HepG2 (cell line): Measurements from ENCODE around the gene SPCS1. TPM values are rescaled to one million over a fixed set of nuclear protein-coding genes. Genes with fewer than 3 reads are reported as not detected.

Experiments
- ATF1 ChIP-seq: IDR thresholded peaks from 2 replicates; pipeline ENCODE4 v1.6.1; 2016; ENCODE audit warnings: mild to moderate bottlenecking, control low read depth
- DPF2 ChIP-seq: sonication (generic); formaldehyde crosslinking; IDR thresholded peaks from 2 replicates; pipeline ENCODE4 v1.4.0; 2020; ENCODE audit warnings: mild to moderate bottlenecking, low read depth, missing genetic modification reagents, borderline replicate concordance
- GABPB1 ChIP-seq: IDR thresholded peaks from 2 replicates; pipeline ENCODE4 v1.6.1; 2016; ENCODE audit warnings: mild to moderate bottlenecking, missing genetic modification reagents, moderate library complexity, missing compliant biosample characterization
- GATAD1 ChIP-seq: IDR thresholded peaks from 2 replicates; pipeline ENCODE4 v1.6.1; 2016; ENCODE audit warnings: missing genetic modification reagents, missing compliant biosample characterization
- KMT2A ChIP-seq: sonication (generic); formaldehyde crosslinking; IDR thresholded peaks from 2 replicates; pipeline ENCODE4 v1.4.0; 2020; ENCODE audit warnings: missing genetic modification reagents
- RAD21 ChIP-seq: fragments of 450-650 bp; formaldehyde crosslinking; IDR thresholded peaks from 2 replicates; pipeline ENCODE4 v1.5.0; 2020; ENCODE audit warnings: mild to moderate bottlenecking
- SETDB1 ChIP-seq: sonication (generic); formaldehyde crosslinking; IDR thresholded peaks from 2 replicates; pipeline ENCODE4 v1.5.1; 2020; ENCODE audit warnings: missing genetic modification reagents, mild to moderate bottlenecking, borderline replicate concordance
- SNAI1 ChIP-seq: sonication (generic); formaldehyde crosslinking; IDR thresholded peaks from 2 replicates; pipeline ENCODE4 v1.5.0; 2020; ENCODE audit warnings: mild to moderate bottlenecking, missing genetic modification reagents, borderline replicate concordance
- STAT6 ChIP-seq: sonication (generic); formaldehyde crosslinking; IDR thresholded peaks from 2 replicates; pipeline ENCODE4 v1.4.0; 2020; ENCODE audit warnings: missing genetic modification reagents, mild to moderate bottlenecking, borderline replicate concordance
- ZEB1 ChIP-seq: IDR thresholded peaks from 2 replicates; pipeline ENCODE4 v1.6.1; 2012; ENCODE audit warnings: mild to moderate bottlenecking, low read depth, inconsistent platforms; ENCODE audit not compliant: insufficient replicate concordance
- ZNF205 ChIP-seq: IDR thresholded peaks from 2 replicates; pipeline ENCODE4 v1.6.1; 2018; ENCODE audit warnings: missing biosample characterization, missing genetic modification reagents
- ZNF274 ChIP-seq: sonication (generic); formaldehyde crosslinking; IDR thresholded peaks from 2 replicates; pipeline ENCODE4 v1.5.1; 2020; ENCODE audit warnings: mild to moderate bottlenecking, missing genetic modification reagents
- ZNF468 ChIP-seq: sonication (generic); formaldehyde crosslinking; IDR thresholded peaks from 2 replicates; pipeline ENCODE4 v1.8.0; 2022; ENCODE audit warnings: mild to moderate bottlenecking, moderate library complexity, missing genetic modification reagents
- ZNF75D ChIP-seq: sonication (generic); formaldehyde crosslinking; IDR thresholded peaks from 2 replicates; pipeline ENCODE4 v1.8.1; 2023; ENCODE audit warnings: missing genetic modification reagents, mild to moderate bottlenecking, borderline replicate concordance
- ZNF768 ChIP-seq: sonication (generic); formaldehyde crosslinking; IDR thresholded peaks from 2 replicates; pipeline ENCODE4 v1.4.0; 2020; ENCODE audit warnings: missing genetic modification reagents
- polyA plus RNA-seq, 8 experiments: library from polyadenylated mRNA; depleted of rRNA in 3 of 8; stranded (reverse) in 7 of 8; unstranded in 1 of 8; fragments of >200 nt; fragmentation: Illumina TruSeq in 4 of 8; extraction: Trizol in 4 of 8; gene quantifications; 2 replicates each; pipeline versions ENCODE4 v1.2.1 to v1.2.3, GENCODE V29; 2011 to 2016; ENCODE audit warnings: low read depth in 4 of 8, missing spikeins in 1 of 8, mixed read lengths in 1 of 8; ENCODE audit not compliant: insufficient read depth in 1 of 8
- total RNA-seq, 5 experiments: library from RNA; depleted of rRNA; stranded (reverse); fragments of >200 nt; fragmentation: Illumina TruSeq; extraction: Trizol; gene quantifications; 2 replicates each; pipeline ENCODE4 v1.2.3, GENCODE V29; 2016; ENCODE audit warnings: low read depth in 1 of 5
- TF ChIP-seq, protein P1 (sequence below): sonication (generic); formaldehyde crosslinking; IDR thresholded peaks from 2 replicates; pipeline ENCODE4 v1.5.1; 2020; ENCODE audit warnings: mild to moderate bottlenecking, moderate library complexity, missing genetic modification reagents
- TF ChIP-seq, protein P2 (sequence below): sonication (generic); formaldehyde crosslinking; IDR thresholded peaks from 2 replicates; pipeline ENCODE4 v1.4.0; 2020; ENCODE audit warnings: missing genetic modification reagents
- TF ChIP-seq, protein P3 (sequence below): sonication (generic); formaldehyde crosslinking; IDR thresholded peaks from 2 replicates; pipeline ENCODE4 v1.5.0; 2020; ENCODE audit warnings: missing genetic modification reagents
- TF ChIP-seq, protein P4 (sequence below): sonication (generic); formaldehyde crosslinking; IDR thresholded peaks from 2 replicates; pipeline ENCODE4 v1.5.0; 2020; ENCODE audit warnings: mild to moderate bottlenecking, missing genetic modification reagents

SPCS1 gene
- total and polyA plus RNA-seq, 2 of the 13 experiments (the other 11 are each of a cell fraction or from before 2014, with no cell fraction given) = 84.6 to 120 TPM

- TF ChIP-seq STAT6 (CRISPR knock-in tag) = no peak
- peak; percentile 8; the same call in 1 of the 2 replicates for TF ChIP-seq RAD21 (CRISPR knock-in tag)
- TF ChIP-seq, protein P1, sequence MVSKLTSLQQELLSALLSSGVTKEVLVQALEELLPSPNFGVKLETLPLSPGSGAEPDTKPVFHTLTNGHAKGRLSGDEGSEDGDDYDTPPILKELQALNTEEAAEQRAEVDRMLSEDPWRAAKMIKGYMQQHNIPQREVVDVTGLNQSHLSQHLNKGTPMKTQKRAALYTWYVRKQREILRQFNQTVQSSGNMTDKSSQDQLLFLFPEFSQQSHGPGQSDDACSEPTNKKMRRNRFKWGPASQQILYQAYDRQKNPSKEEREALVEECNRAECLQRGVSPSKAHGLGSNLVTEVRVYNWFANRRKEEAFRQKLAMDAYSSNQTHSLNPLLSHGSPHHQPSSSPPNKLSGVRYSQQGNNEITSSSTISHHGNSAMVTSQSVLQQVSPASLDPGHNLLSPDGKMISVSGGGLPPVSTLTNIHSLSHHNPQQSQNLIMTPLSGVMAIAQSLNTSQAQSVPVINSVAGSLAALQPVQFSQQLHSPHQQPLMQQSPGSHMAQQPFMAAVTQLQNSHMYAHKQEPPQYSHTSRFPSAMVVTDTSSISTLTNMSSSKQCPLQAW = no peak; the same call in 1 of the 2 replicates
- TF ChIP-seq ZNF768 (CRISPR knock-in tag) = peak; percentile 46; the same call in 1 of the 2 replicates
- no peak for TF ChIP-seq ZNF75D (CRISPR knock-in tag)
- peak; percentile 93 for TF ChIP-seq GATAD1 (CRISPR knock-in tag)
- peak; percentile 99 for TF ChIP-seq GABPB1 (CRISPR knock-in tag)
- TF ChIP-seq SNAI1 (CRISPR knock-in tag) = no peak
- TF ChIP-seq SETDB1 (CRISPR knock-in tag) = no peak
- no peak for TF ChIP-seq ATF1
- TF ChIP-seq KMT2A = peak; percentile 97
- 0 out of 2 replicates have a peak, but pooled peaks have one; percentile 9 for TF ChIP-seq DPF2
- no peak for TF ChIP-seq ZNF468 (CRISPR knock-in tag)
- 0 out of 2 replicates have a peak, but pooled peaks have one; percentile 10 for TF ChIP-seq ZNF205 (CRISPR knock-in tag)
- TF ChIP-seq ZNF274 = peak; percentile 88
- TF ChIP-seq ZEB1 = no peak
- TF ChIP-seq, protein P2, sequence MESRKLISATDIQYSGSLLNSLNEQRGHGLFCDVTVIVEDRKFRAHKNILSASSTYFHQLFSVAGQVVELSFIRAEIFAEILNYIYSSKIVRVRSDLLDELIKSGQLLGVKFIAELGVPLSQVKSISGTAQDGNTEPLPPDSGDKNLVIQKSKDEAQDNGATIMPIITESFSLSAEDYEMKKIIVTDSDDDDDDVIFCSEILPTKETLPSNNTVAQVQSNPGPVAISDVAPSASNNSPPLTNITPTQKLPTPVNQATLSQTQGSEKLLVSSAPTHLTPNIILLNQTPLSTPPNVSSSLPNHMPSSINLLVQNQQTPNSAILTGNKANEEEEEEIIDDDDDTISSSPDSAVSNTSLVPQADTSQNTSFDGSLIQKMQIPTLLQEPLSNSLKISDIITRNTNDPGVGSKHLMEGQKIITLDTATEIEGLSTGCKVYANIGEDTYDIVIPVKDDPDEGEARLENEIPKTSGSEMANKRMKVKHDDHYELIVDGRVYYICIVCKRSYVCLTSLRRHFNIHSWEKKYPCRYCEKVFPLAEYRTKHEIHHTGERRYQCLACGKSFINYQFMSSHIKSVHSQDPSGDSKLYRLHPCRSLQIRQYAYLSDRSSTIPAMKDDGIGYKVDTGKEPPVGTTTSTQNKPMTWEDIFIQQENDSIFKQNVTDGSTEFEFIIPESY (CRISPR knock-in tag) = no peak
- TF ChIP-seq, protein P3, sequence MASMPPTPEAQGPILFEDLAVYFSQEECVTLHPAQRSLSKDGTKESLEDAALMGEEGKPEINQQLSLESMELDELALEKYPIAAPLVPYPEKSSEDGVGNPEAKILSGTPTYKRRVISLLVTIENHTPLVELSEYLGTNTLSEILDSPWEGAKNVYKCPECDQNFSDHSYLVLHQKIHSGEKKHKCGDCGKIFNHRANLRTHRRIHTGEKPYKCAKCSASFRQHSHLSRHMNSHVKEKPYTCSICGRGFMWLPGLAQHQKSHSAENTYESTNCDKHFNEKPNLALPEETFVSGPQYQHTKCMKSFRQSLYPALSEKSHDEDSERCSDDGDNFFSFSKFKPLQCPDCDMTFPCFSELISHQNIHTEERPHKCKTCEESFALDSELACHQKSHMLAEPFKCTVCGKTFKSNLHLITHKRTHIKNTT (CRISPR knock-in tag) = no peak
- TF ChIP-seq, protein P4, sequence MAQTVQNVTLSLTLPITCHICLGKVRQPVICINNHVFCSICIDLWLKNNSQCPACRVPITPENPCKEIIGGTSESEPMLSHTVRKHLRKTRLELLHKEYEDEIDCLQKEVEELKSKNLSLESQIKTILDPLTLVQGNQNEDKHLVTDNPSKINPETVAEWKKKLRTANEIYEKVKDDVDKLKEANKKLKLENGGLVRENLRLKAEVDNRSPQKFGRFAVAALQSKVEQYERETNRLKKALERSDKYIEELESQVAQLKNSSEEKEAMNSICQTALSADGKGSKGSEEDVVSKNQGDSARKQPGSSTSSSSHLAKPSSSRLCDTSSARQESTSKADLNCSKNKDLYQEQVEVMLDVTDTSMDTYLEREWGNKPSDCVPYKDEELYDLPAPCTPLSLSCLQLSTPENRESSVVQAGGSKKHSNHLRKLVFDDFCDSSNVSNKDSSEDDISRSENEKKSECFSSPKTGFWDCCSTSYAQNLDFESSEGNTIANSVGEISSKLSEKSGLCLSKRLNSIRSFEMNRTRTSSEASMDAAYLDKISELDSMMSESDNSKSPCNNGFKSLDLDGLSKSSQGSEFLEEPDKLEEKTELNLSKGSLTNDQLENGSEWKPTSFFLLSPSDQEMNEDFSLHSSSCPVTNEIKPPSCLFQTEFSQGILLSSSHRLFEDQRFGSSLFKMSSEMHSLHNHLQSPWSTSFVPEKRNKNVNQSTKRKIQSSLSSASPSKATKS (CRISPR knock-in tag) = no peak
Observed at GRCh38 chr3:52705688-52706686, at the start of gene SPCS1, which contains the start of gene GLT8D1 (continued).
